Prostate gland (tissue), 2 donors: Measurements from ENCODE around the gene GATB. TPM values are rescaled to one million over a fixed set of nuclear protein-coding genes. Genes with fewer than 3 reads are reported as not detected.

Experiments
- DNase-seq: peaks from one replicate; pipeline ENCODE4 v3.0.0-alpha.2; 2019; ENCODE audit warnings: low spot score
- H3K27ac ChIP-seq, 2 donors: fragments of 200-600 bp; sonication (generic); 2 replicates each; pipeline ENCODE4 v1.5.1; 2017 to 2019
- H3K27me3 ChIP-seq: fragments of 200-600 bp; sonication (generic); replicated peaks from 2 replicates; pipeline ENCODE4 v1.5.1; 2019; ENCODE audit not compliant: insufficient read depth
- H3K36me3 ChIP-seq, 2 donors: fragments of 200-600 bp; sonication (generic); 1 replicate in 1 of 2; 2 replicates in 1 of 2; pipeline versions ENCODE4 v1.5.1 to v1.8.1; 2017 to 2019
- H3K4me1 ChIP-seq: fragments of 200-600 bp; sonication (generic); replicated peaks from 2 replicates; pipeline ENCODE4 v1.5.1; 2019
- H3K4me3 ChIP-seq, 2 donors: fragments of 200-600 bp; sonication (generic); 2 replicates each; pipeline ENCODE4 v1.5.1; 2017 to 2019
- H3K9me3 ChIP-seq: fragments of 200-600 bp; sonication (generic); 2 replicates; pipeline ENCODE4 v1.5.1; 2017
- POLR2A ChIP-seq: fragments of 450-650 bp; IDR thresholded peaks from one replicate; pipeline ENCODE4 v1.6.1; 2016; ENCODE audit warnings: antibody characterized with exemption, mild to moderate bottlenecking
- POLR2AphosphoS5 ChIP-seq: sonication (generic); formaldehyde crosslinking; IDR thresholded peaks from one replicate; pipeline ENCODE4 v1.6.1; 2017; ENCODE audit warnings: antibody characterized with exemption
- WGBS: methylation state at CpG from one replicate; pipeline ENCODE4 v1.1.5; 2018; 5-methylcytosine and 5-hydroxymethylcytosine counted together
- intact Hi-C: fragments of 100-400 bp; cut with DNase I; formaldehyde crosslinking; loops from one replicate; pipeline ENCODE4 v1.14.2; 2022
- total RNA-seq, 2 donors: library from RNA; depleted of rRNA; stranded (reverse); fragments of >200 nt; gene quantifications; one replicate each; pipeline ENCODE4 v1.1.0, GENCODE V29; 2016
- TF ChIP-seq, protein P1 (sequence below), 4 experiments: fragments of 200-600 bp in 2 of 4; fragments of 450-650 bp in 2 of 4; sonication (generic) in 2 of 4; IDR thresholded peaks; 1 replicate in 3 of 4; 2 replicates in 1 of 4; pipeline ENCODE4 v1.5.1; 2016 to 2019; ENCODE audit warnings: antibody characterized with exemption in 4 of 4, mild to moderate bottlenecking in 2 of 4, moderate library complexity in 2 of 4

Gene GATB, protein sequence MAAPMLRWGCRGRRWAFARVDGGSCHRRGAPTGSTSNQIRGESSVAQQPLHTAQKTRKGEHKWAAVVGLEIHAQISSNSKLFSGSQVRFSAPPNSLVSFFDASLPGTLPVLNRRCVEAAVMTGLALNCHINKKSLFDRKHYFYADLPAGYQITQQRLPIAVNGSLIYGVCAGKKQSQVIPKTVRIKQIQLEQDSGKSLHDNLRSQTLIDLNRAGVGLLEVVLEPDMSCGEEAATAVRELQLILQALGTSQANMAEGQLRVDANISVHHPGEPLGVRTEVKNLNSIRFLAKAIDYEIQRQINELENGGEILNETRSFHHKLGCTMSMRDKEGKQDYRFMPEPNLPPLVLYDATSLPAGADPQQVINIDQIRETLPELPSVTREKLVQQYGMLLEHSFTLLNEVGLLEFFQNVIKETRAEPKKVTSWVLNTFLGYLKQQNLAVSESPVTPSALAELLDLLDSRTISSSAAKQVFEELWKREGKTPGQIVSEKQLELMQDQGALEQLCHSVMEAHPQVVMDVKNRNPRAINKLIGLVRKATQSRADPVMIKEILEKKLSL
- 10 to 100 TPM; 15.8 to 38.7 TPM for total RNA-seq

GRCh38 chr4:151760712-151761661, at the start of gene GATB:
Gene GATB, minus strand, starts transcription at chr4:151761007. Its CDS starts 25 bp downstream, at chr4:151760982.
- H3K27me3 ChIP-seq: no peaks in the 10 kb centered on the region
- intact Hi-C loops: no loop called here
- WGBS: 4% methylated on average over 35 of the region's 35 CpGs

DNA sequence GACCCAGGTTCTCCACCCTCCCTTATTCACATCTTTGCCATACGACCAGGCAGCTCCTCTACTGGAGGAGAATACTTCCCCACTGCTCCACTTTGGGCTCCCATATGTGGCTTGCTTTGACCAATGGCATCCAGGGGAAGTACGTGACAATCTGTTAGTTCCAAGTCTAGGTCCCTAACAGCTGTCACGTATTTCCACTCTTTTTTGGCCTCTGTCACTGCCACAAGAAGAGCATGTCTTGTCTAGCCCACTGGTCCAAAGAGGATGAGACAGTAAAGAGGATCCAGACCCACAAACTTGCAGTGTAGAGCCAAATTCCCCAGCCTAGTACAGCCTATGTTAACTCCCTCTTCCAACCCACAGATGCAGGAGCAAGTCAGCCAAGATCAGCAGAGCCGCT, 49.7 kb upstream of the GATB start:
- intact Hi-C loops: no loop called here
- H3K27me3 ChIP-seq: no peaks in the 10 kb centered on the region
- 86% methylated on average over 4 of the region's 4 CpGs for WGBS
- DNase-seq: no peak
- H3K27ac ChIP-seq: no peak overlapping the region
- H3K9me3 ChIP-seq: no peaks in the 10 kb centered on the region
- H3K4me3 ChIP-seq: no peak overlapping the region
- H3K36me3 ChIP-seq: no peaks in the 10 kb centered on the region
- no peak for TF ChIP-seq POLR2A
- no peak for TF ChIP-seq POLR2AphosphoS5
- TF ChIP-seq, protein P1, sequence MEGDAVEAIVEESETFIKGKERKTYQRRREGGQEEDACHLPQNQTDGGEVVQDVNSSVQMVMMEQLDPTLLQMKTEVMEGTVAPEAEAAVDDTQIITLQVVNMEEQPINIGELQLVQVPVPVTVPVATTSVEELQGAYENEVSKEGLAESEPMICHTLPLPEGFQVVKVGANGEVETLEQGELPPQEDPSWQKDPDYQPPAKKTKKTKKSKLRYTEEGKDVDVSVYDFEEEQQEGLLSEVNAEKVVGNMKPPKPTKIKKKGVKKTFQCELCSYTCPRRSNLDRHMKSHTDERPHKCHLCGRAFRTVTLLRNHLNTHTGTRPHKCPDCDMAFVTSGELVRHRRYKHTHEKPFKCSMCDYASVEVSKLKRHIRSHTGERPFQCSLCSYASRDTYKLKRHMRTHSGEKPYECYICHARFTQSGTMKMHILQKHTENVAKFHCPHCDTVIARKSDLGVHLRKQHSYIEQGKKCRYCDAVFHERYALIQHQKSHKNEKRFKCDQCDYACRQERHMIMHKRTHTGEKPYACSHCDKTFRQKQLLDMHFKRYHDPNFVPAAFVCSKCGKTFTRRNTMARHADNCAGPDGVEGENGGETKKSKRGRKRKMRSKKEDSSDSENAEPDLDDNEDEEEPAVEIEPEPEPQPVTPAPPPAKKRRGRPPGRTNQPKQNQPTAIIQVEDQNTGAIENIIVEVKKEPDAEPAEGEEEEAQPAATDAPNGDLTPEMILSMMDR (IDR thresholded peaks at IDR 0.05): no peak
- no peaks in the 10 kb centered on the region for H3K4me1 ChIP-seq

More at GRCh38 chr4:151760712-151761661, at the start of gene GATB:
- TF ChIP-seq, protein P1 (IDR thresholded peaks at IDR 0.05): peak in 3 of 4 experiments; percentile 28 to 64 (median 41)
- TF ChIP-seq POLR2AphosphoS5 (peak; percentile 98), POLR2A (peak; percentile 41)
- peak within 1 kb of the TSS; percentile 43 to 51 for H3K27ac ChIP-seq
- H3K36me3 ChIP-seq: no peaks in the 10 kb centered on the region
- peak within 1 kb of the TSS; percentile 57 to 68 for H3K4me3 ChIP-seq
- no peaks in the 10 kb centered on the region for H3K9me3 ChIP-seq
- DNase-seq: peak; percentile 96
- H3K4me1 ChIP-seq: no peaks in the 10 kb centered on the region

DNA sequence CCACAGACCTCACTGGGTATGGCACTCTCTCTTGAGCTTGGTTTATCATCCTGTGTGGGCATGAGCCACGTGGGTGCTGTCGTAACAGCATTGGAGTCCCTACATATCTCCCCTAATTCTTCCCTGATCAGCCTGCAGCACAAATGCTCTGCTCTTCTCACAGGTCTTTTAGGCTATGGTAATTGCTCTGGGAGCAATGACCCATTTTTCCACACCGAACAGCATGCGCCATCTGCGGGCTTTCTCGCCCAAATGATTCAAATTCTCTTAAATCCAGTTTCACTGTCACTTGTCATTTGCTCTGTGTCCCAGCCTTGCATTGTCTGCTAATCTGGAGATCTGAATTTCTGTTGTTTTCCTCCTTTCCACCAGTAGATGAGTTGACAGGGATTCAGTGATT, 48.9 kb upstream of the GATB start:
- intact Hi-C loops: no loop called here
- H3K9me3 ChIP-seq: no peaks in the 10 kb centered on the region
- 90% methylated on average over 6 of the region's 6 CpGs for WGBS
- no peak overlapping the region for H3K4me3 ChIP-seq
- no peaks in the 10 kb centered on the region for H3K36me3 ChIP-seq
- no peak overlapping the region for H3K27ac ChIP-seq
- no peak for DNase-seq
- H3K27me3 ChIP-seq: no peaks in the 10 kb centered on the region
- no peaks in the 10 kb centered on the region for H3K4me1 ChIP-seq
- TF ChIP-seq, protein P1 (IDR thresholded peaks at IDR 0.05): no peak
- TF ChIP-seq POLR2AphosphoS5 (no peak), POLR2A (no peak)

- no peaks in the 10 kb centered on the region for H3K27me3 ChIP-seq
- H3K27ac ChIP-seq: no peak overlapping the region
- DNase-seq: no peak
- H3K9me3 ChIP-seq: no peaks in the 10 kb centered on the region
- TF ChIP-seq POLR2A (no peak), POLR2AphosphoS5 (no peak)
- TF ChIP-seq, protein P1 (IDR thresholded peaks at IDR 0.05): no peak
- H3K36me3 ChIP-seq: no peaks in the 10 kb centered on the region
- intact Hi-C loops: no loop called here
- H3K4me3 ChIP-seq: no peak overlapping the region
- H3K4me1 ChIP-seq: no peaks in the 10 kb centered on the region
- WGBS: 91% methylated on average over 4 of the region's 4 CpGs
These were observed 47.7 kb upstream of the GATB start for GRCh38 chr4:151808542-151808941.
